ENCODE measurements around the gene ZNF205.

Gene ZNF205

DNA sequence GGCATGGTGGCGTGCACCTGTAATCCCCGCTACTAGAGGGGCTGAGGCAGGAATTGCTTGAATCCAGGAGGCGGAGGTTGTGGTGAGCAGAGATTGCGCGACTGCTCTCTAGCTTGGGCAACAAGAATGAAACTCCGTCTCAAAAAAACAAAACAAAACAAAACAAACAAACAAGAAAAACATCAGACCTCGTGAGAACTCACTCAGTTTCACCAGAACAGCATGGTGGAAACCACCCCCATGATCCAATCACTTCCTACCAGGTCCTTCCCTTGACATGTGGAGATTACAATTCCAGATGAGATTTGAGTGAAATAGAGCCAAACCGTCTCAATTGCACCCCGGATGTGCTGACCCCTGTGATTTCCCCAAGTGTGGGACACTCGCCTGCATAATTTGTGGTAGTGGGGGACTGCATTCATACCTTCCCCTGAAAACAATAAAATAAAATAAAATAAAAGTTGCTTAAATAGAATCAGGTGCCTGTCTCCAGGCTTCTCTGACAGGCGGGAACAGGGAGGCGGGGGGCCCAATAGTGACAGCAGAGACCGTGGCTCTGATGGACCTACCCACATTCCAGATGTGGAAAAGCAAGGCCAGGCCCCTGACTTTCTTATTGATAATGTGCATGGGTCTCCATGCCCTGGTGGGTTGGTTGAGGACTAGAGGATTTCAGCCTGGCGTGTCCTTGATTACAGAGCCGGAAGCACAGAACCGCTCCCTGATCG is 26.4 kb upstream of the ZNF205 start:
- DNase-seq, result no peak

DNA sequence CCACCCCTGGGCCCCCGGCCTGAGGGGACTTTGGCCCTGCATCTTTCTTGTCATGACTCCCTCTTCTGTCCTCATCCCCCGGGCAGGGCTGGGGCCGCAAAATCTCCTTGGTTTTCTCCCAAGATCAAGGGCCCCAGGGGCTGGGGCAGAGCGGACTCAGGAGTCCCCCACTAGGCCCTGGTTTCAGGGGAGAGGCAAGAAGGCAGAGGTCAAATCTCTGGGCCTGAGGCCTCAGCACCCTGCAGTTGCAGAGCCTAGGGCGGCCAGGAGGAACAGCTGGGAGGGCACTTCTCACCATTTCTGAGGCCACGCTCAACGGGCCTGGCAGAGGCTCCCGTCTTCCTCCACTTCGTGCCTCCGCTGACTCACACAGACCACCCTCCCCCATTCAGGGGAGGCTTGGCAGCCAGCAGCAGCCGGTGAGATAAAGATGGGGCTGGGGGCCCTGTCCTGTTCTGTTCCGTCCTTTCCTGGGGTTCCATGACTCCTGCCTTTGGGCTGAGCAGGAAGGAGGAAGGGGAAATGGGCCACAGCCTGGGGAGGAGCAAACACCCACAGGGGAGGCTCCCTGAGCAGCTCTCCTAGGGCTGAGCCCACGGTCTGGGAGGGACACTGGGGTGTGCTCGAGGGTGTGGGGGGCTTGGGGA is 25.7 kb upstream of the ZNF205 start:
- DNase-seq, result no peak

DNA sequence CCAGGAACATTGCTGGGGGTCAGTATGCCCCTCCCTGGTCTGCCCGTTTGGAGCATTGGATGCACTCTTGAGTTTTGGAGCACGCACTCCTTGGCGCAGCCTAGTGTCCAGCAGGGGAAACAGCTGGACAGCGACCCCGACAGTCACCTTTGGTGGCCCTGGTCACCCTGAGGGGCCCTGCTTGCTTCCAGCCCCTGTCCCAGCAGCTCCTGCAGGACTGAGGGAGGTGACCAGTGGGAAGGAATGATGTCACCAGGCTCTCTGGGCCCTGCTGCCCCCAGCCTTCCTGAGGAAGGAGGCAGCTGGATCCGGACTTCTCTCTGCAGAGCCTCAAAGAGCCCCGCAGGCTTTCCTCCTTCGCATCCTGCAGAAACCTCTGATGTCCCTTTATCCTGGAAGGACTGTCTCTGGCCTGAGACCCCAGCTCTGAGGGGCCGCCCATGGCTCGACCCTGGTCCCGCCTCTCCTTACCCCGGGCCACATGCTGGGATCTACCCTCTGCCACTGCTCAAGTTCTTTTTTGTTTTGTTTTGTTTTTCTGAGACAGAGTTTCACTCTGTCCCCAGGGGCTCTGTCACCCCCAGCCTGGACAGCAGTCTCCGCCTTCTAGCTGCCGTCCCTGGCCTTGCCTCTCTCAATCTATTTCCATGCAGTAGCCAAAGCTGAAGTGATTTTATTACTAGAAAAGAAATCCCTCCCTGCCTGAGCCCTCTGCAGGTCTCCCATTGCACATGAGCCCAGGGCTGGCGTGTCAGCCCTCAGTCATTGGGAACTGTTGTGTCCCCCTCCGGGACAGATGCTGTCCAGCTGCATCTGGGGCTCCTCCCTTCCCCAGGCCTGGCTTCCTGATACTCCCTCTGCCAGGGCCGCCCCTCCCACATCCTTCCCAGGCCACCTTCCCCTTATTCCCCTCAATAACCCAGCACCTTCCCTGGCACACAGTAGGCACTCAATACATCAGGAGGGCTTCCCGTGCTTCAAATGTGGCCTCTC is 24.8 kb upstream of the ZNF205 start:
- DNase-seq, result no peak

DNA sequence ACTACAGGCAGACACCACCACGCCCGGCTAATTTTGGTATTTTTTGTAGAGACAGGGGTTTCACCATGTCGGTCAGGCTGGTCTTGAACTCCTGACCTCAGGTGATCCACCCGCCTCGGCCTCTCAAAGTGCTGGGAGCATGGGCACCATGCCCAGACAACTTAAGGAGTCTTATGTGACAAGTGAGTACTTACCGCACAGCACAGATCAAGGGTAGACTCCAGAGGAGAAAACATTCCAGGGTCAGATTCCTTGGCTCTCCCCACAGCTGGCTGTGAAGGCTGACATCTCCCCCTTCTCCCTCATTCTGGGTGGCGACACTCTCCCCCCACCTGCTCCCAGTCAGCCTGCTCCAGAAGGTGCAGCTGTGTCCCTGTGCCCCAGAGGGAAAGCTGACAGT is 23.9 kb upstream of the ZNF205 start:
- DNase-seq, result no peak

GRCh38 chr16:3088925-3089716 is 23.3 kb upstream of the ZNF205 start:
- no peak for DNase-seq

DNA sequence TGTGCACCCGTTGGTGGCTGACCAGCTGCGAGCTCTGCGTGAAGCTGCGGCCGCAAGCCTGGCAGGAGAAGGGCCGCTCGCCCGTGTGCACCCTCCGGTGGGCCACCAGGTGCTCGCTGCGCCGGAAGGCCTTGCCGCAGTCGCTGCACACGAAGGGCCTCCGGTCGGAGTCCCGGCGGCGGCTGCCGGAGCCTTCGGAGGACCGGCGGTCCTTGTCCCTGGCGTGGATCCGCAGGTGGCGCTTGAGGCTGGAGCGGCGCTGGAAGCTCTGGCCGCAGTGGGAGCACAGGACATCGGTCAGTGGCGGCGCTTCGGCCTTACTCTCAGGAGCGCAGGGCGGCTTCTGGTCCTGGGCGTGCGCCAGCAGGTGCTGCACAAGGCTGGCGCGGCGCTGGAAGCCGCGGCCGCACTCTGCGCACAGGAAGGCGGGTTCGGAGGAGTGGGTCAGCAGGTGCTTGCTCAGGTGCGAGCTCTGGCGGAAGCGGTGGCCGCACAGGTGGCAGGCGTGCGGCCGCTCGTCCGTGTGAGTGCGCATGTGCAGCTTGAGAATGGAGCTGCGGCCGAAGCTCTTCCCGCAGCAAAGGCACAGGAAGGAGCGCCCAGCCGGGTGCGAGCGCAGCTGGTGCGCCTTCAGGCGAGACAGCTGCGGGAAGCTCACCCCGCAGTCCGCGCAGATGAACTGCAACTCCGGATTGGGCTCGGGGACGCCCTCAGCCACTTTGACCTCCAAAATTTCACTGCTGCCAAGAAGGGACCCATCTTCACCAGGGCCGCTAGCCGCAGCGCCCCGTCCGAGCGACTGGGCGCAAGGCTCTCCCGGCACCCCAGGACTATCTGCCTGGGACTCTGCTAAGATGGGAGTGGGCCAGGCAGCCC is 22.4 kb upstream of the ZNF205 start:
- peak; percentile 8 to 63 for DNase-seq

- DNase-seq, result no peak
These were observed 20.8 kb upstream of the ZNF205 start for GRCh38 chr16:3091551-3091950.

DNA sequence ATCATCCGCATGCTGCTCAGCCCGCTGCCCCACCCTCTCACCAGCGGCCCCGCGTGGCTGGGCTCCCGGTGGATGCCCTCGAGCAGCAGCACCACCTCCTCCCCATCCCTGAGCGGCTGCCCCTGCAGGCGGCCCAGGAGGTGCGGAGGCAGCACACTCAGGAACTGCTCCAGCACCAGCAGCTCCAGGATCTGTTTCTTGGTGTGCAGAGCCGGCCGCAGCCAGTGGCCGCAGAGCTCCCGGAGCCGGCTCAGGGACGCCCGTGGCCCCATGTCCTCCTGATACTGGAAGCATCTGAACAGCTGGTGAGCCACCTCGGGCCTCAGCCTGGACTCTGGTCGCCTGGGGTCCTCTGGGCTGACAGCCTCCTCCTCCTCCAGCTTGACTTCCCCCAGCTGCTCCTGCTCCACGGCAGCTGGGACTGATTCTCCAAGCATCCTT is 19.9 kb upstream of the ZNF205 start:
- DNase-seq, result no peak

- DNase-seq, result no peak
These were observed 17.9 kb upstream of the ZNF205 start for GRCh38 chr16:3094289-3095027.

DNA sequence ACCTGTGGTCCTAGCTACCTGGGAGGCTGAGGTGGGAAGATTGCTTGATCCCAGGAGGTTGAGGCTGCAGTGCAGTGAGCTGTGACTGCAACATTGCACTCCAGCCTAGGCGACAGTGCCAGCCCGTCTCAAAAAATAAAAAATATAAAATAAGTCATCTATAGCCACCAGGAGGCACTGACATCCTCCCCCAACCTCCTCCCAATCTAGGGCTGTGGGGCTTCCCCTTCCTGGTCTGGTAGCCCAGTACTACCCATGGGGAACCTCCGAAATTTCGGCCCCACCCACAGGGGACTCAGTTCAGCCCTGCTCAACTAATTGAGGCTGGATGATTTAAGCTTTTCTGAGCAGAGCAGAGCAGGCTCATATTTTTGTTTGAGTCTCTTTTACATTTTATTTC is 16.5 kb upstream of the ZNF205 start:
- no peak for DNase-seq

GRCh38 chr16:3096362-3096761 is 16.0 kb upstream of the ZNF205 start:
- no peak for DNase-seq

- DNase-seq, result no peak
These were observed 15.1 kb upstream of the ZNF205 start for GRCh38 chr16:3097266-3097665.

DNA sequence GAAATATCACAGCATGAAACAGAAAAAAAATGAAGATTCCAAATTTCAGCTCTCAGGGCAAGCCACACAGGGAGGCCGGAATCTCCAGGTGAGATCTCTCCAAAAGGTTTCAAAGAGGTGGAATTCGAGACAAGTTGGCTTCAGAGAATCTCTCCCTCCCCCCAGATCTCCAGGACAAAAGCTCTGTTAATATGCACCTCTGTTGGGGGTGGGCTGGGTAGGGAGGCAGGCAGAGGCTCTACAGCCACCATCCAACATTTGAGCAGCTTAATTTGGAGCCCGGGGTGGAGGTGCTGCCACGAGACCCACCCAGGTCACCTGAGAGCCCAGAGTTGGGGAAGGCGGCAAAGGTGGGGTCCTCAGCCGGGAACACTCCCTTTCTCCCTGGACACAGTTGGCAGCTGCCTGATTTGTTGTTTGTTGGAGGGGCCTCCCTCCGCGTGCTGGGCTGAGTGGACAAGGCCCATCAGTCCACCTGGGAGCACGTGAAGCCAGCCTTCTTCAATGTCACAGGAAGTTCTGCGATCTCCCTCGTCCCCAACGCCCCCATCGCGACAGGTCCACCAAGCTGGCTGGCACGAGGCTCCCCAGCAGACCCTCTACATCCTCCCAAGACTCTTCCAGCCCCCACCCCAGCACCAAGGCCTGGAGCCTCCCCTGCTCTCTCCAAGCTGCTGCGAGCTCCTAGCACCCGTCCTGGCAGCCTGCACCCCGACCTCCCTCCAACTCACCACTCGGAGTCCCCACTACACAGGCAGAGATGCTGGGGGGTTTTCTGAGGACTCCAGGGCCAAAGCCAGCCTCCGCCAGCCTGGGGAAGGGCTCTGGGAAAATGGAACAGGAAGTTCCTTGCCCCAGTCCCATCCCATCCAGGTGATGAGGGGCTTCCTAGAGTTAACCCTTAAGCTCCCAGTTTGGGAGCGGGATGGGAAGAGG is 13.7 kb upstream of the ZNF205 start, which contains the start of gene ZSCAN10:
ZSCAN10 (minus strand) TSS at position 836 of the 936 bp plus-strand sequence. CDS start 6,357 bp downstream, outside the sequence.
- DNase-seq, result no peak

DNA sequence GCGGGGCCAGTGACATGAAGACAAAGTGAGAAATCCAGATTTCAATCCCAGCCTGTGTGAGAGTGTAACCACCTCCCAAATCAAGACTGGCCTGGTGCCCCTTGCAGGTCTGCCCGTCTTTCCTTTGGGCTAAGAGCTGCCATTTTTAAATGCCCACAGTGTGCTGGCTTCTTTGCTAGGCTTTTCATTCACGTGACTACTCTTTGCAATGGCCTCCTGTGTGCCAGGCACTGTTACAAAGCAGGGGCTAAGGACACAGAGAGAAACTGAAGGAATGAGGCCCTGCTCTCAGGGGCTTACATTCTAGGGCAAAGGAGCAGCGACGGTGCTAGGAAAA is 13.0 kb upstream of the ZNF205 start:
- no peak for DNase-seq

DNA sequence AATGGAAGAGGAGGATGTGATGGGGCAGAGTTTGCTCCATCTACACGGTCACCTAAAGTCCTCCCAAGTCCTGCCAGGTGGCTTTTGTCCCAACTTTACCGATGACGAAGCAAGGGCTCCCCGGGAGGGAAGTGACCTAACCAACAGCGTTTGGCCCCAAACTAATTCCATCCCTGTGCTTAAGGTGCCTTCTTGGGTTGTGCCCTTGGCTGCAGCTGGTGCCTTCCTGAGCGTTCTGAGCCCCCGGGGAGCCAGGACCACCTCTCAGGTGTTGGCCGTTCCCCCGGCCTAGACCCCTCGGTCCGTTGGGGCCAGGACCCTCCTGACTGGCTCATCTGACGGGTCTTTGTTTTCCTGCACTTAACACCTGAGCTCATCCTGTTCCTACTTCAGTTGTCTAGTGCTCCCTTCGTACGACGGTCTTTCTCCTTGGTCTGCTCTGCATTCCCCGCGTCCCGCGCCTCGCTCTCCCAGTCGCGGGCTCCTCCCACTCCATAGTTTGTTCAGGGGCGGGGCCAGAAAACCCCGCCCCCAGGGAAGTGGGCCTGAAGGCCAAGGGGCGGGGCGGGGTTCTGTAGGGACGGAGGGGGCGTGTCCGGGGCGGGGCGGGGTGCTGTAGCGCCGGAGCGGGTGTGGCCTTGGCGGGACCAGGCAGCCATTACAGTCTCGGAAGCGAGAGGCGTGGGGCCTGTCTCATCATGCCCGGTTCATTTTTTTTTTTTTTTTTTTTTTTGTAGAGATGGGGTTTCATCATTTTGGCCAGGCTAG is 12.5 kb upstream of the ZNF205 start:
- peak; percentile 81 to 88 for DNase-seq

DNA sequence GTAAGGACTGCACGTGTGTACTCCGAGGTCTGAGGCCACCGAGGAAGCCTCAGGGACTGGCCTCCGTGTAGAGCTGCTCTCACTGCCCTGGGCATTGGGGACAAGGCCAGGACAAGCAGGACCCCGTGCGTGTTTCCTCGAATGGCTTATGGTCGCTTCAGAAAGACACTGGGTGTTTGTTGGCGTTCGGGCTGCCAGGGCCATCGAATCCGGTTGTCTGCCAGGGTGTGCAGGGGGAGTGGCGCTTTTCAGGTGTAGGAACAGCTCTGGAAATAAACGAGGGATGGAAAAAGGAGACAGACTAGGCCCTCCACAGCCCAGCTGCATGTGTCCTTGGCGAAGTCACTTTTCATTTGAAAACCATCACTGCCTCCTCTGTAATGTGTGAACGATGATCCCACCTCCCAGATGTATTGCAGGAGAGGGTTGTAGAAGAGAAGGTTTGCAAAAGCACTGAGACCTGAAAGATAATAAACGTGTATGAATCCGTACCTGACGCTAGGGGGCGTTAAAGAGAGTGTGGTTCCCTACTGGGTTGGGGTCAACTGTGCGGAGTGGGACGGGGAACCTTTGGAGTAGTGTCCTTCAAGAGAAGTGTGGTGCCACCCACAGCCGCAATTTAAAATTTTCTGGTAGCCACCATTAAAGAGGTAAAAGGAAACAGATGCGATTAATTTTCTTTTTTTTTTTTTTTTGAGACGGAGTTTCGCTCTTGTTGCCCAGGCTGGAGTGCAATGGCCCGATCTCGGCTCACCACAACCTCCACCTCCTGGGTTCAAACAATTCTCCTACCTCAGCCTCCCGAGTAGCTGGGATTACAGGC is 11.2 kb upstream of the ZNF205 start:
- peak in 1 of 2 experiments; percentile 6 for DNase-seq

GRCh38 chr16:3101841-3102470 is 10.4 kb upstream of the ZNF205 start:
- DNase-seq, result no peak
